HepG2 (cell line): Measurements from ENCODE around the gene TADA2B. TPM values are rescaled to one million over a fixed set of nuclear protein-coding genes. Genes with fewer than 3 reads are reported as not detected.
A peak's percentile ranks its signal among the peaks of the same experiment; 100 is the strongest.

Experiments used
- ATAD3A ChIP-seq: sonication (generic); formaldehyde crosslinking; IDR thresholded peaks from 2 replicates; pipeline ENCODE4 v1.4.0; 2020; ENCODE audit warnings: missing genetic modification reagents
- ATM ChIP-seq: fragments of 450-650 bp; IDR thresholded peaks from 2 replicates; pipeline ENCODE4 v1.7.1; 2017; ENCODE audit warnings: mild to moderate bottlenecking, borderline replicate concordance
- FOXK2 ChIP-seq: fragments of 450-650 bp; IDR thresholded peaks from 2 replicates; pipeline ENCODE4 v1.6.1; 2016
- FOXO1 ChIP-seq: sonication (generic); formaldehyde crosslinking; IDR thresholded peaks from 2 replicates; pipeline ENCODE4 v1.4.0; 2020; ENCODE audit warnings: missing genetic modification reagents
- GATAD2A ChIP-seq: IDR thresholded peaks from 2 replicates; pipeline ENCODE4 v1.6.1; 2016
- LCORL ChIP-seq, 2 experiments: fragments of 450-650 bp in 1 of 2; sonication (generic) in 1 of 2; formaldehyde crosslinking in 1 of 2; IDR thresholded peaks; 2 replicates each; pipeline versions ENCODE4 v1.5.0 to v1.6.1; 2017 to 2020; ENCODE audit warnings: antibody characterized with exemption in 1 of 2, missing genetic modification reagents in 1 of 2
- NFATC3 ChIP-seq: sonication (generic); formaldehyde crosslinking; IDR thresholded peaks from 2 replicates; pipeline ENCODE4 v1.5.1; 2020; ENCODE audit warnings: mild to moderate bottlenecking, missing genetic modification reagents
- NFKB2 ChIP-seq: sonication (generic); formaldehyde crosslinking; IDR thresholded peaks from 2 replicates; pipeline ENCODE4 v1.4.0; 2020; ENCODE audit warnings: missing genetic modification reagents, borderline replicate concordance
- SOX13 ChIP-seq, 3 experiments: fragments of 450-650 bp in 1 of 3; sonication (generic) in 1 of 3; formaldehyde crosslinking in 1 of 3; IDR thresholded peaks in 2 of 3; conservative IDR thresholded peaks in 1 of 3; 2 replicates each; pipeline versions ENCODE4 v1.5.0 to v1.6.1; 2016 to 2020; ENCODE audit warnings: antibody characterized with exemption in 1 of 3, mild to moderate bottlenecking in 1 of 3, missing compliant biosample characterization in 1 of 3, missing genetic modification reagents in 1 of 3, moderate library complexity in 1 of 3
- TSC22D2 ChIP-seq: sonication (generic); formaldehyde crosslinking; IDR thresholded peaks from 2 replicates; pipeline ENCODE4 v1.5.1; 2020; ENCODE audit warnings: missing genetic modification reagents, mild to moderate bottlenecking, borderline replicate concordance
- ZBTB42 ChIP-seq: sonication (generic); formaldehyde crosslinking; IDR thresholded peaks from 2 replicates; pipeline ENCODE4 v1.5.0; 2020; ENCODE audit warnings: mild to moderate bottlenecking, missing genetic modification reagents
- ZFAT ChIP-seq: sonication (generic); formaldehyde crosslinking; conservative IDR thresholded peaks from 2 replicates; pipeline ENCODE4 v1.8.1; 2023; ENCODE audit warnings: missing genetic modification reagents, inconsistent platforms
- ZMYM4 ChIP-seq: sonication (generic); formaldehyde crosslinking; IDR thresholded peaks from 2 replicates; pipeline ENCODE4 v1.8.1; 2023; ENCODE audit warnings: mild to moderate bottlenecking, missing genetic modification reagents
- ZNF205 ChIP-seq: IDR thresholded peaks from 2 replicates; pipeline ENCODE4 v1.6.1; 2018; ENCODE audit warnings: missing biosample characterization, missing genetic modification reagents
- ZNF33B ChIP-seq: sonication (generic); formaldehyde crosslinking; IDR thresholded peaks from 2 replicates; pipeline ENCODE4 v1.5.1; 2020; ENCODE audit warnings: mild to moderate bottlenecking, missing genetic modification reagents
- ZNF703 ChIP-seq: sonication (generic); formaldehyde crosslinking; IDR thresholded peaks from 2 replicates; pipeline ENCODE4 v1.5.1; 2020; ENCODE audit warnings: missing genetic modification reagents, mild to moderate bottlenecking, moderate library complexity, borderline replicate concordance
- ZNF766 ChIP-seq: sonication (generic); formaldehyde crosslinking; IDR thresholded peaks from 2 replicates; pipeline ENCODE4 v1.5.0; 2020; ENCODE audit warnings: missing genetic modification reagents, borderline replicate concordance
- ZNF776 ChIP-seq: sonication (generic); formaldehyde crosslinking; IDR thresholded peaks from 2 replicates; pipeline ENCODE4 v1.4.0; 2020; ENCODE audit warnings: mild to moderate bottlenecking, missing genetic modification reagents
- ZNF891 ChIP-seq: sonication (generic); formaldehyde crosslinking; IDR thresholded peaks from 2 replicates; pipeline ENCODE4 v1.5.0; 2020; ENCODE audit warnings: mild to moderate bottlenecking, missing genetic modification reagents
- ZSCAN21 ChIP-seq: sonication (generic); formaldehyde crosslinking; IDR thresholded peaks from 2 replicates; pipeline ENCODE4 v1.8.0; 2022; ENCODE audit warnings: mild to moderate bottlenecking, missing genetic modification reagents, moderate library complexity, borderline replicate concordance
- polyA plus RNA-seq, 8 experiments: library from polyadenylated mRNA; depleted of rRNA in 3 of 8; stranded (reverse) in 7 of 8; unstranded in 1 of 8; fragments of >200 nt; fragmentation: Illumina TruSeq in 4 of 8; extraction: Trizol in 4 of 8; gene quantifications; 2 replicates each; pipeline versions ENCODE4 v1.2.1 to v1.2.3, GENCODE V29; 2011 to 2016; ENCODE audit warnings: low read depth in 4 of 8, missing spikeins in 1 of 8, mixed read lengths in 1 of 8; ENCODE audit not compliant: insufficient read depth in 1 of 8
- total RNA-seq, 5 experiments: library from RNA; depleted of rRNA; stranded (reverse); fragments of >200 nt; fragmentation: Illumina TruSeq; extraction: Trizol; gene quantifications; 2 replicates each; pipeline ENCODE4 v1.2.3, GENCODE V29; 2016; ENCODE audit warnings: low read depth in 1 of 5
- TF ChIP-seq, protein P1 (sequence below): sonication (generic); formaldehyde crosslinking; IDR thresholded peaks from 2 replicates; pipeline ENCODE4 v1.4.0; 2020; ENCODE audit warnings: mild to moderate bottlenecking, missing genetic modification reagents
- TF ChIP-seq, protein P2 (sequence below): sonication (generic); formaldehyde crosslinking; IDR thresholded peaks from 2 replicates; pipeline ENCODE4 v1.5.0; 2020; ENCODE audit warnings: missing genetic modification reagents, mild to moderate bottlenecking, borderline replicate concordance
- TF ChIP-seq, protein P3 (sequence below): sonication (generic); formaldehyde crosslinking; IDR thresholded peaks from 2 replicates; pipeline ENCODE4 v1.5.0; 2020; ENCODE audit warnings: mild to moderate bottlenecking, missing genetic modification reagents, borderline replicate concordance

TADA2B gene
- total and polyA plus RNA-seq, 2 of the 13 experiments (the other 11 are each of a cell fraction or from before 2014, with no cell fraction given), result 4.6 to 8.9 TPM

DNA sequence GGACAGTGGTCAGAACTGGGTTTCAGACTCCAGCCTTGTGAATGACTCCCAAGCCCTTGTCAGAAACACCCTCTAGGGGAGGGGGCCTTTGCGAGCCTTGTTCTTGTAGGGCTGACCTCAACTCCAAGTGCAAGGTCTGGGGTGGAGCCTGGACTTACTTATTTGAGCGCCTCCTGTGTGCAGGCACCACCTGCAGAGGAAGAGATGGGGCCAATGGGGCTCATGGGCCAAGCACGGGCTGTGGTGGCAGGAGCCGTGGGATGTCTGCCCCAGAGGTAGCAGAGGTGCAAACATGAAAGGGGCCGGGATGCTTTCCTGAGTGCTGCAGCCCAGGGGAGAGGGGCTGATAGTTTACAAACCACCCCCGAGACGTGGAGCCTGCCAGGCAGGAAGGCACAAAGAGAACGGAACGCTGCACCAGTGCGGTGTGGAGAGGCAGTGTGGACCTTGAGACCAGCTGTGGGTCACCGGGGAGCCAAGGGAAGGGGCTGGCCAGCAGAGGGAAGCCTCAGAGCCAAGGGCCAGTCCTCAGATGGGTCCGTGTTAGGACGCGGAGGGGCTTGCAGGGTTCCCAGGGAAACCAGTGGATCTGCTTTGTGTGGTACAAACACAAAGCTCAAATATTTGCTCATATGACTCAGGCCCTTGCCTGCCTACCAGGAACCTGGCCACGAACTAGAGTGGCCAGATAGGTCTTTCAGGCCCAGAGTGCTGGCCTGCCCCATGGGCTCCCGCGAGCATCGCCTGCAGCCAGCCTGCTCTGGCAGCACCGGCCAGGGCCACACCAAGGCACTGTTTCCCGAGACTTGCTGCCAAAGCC is 8.7 kb upstream of the TADA2B start (continued):
- TF ChIP-seq, protein P1, sequence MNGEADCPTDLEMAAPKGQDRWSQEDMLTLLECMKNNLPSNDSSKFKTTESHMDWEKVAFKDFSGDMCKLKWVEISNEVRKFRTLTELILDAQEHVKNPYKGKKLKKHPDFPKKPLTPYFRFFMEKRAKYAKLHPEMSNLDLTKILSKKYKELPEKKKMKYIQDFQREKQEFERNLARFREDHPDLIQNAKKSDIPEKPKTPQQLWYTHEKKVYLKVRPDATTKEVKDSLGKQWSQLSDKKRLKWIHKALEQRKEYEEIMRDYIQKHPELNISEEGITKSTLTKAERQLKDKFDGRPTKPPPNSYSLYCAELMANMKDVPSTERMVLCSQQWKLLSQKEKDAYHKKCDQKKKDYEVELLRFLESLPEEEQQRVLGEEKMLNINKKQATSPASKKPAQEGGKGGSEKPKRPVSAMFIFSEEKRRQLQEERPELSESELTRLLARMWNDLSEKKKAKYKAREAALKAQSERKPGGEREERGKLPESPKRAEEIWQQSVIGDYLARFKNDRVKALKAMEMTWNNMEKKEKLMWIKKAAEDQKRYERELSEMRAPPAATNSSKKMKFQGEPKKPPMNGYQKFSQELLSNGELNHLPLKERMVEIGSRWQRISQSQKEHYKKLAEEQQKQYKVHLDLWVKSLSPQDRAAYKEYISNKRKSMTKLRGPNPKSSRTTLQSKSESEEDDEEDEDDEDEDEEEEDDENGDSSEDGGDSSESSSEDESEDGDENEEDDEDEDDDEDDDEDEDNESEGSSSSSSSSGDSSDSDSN (CRISPR knock-in tag), result peak; percentile 86
- TF ChIP-seq LCORL (IDR thresholded peaks at IDR 0.05) (no peak), LCORL (CRISPR knock-in tag; IDR thresholded peaks at IDR 0.05) (peak; percentile 48; the same call in 1 of the 2 replicates), ZFAT (CRISPR knock-in tag) (no peak), TSC22D2 (CRISPR knock-in tag) (no peak), ATM (no peak), NFATC3 (CRISPR knock-in tag) (no peak; the same call in 1 of the 2 replicates), ATAD3A (CRISPR knock-in tag) (no peak), FOXO1 (peak; percentile 30; the same call in 1 of the 2 replicates), ZNF33B (CRISPR knock-in tag) (peak; percentile 92), ZNF205 (CRISPR knock-in tag) (peak; percentile 64), ZNF891 (0 out of 2 replicates have a peak, but pooled peaks have one; percentile 61), ZMYM4 (CRISPR knock-in tag) (peak; percentile 45), FOXK2 (no peak), ZSCAN21 (CRISPR knock-in tag) (0 out of 2 replicates have a peak, but pooled peaks have one; percentile 30), NFKB2 (peak; percentile 67; the same call in 1 of the 2 replicates), ZBTB42 (CRISPR knock-in tag) (peak; percentile 88; the same call in 1 of the 2 replicates), ZNF776 (CRISPR knock-in tag) (no peak), ZNF703 (CRISPR knock-in tag) (no peak), SOX13 (IDR thresholded peaks at IDR 0.05) (peak; percentile 23; the same call in 1 of the 2 replicates), SOX13 (CRISPR knock-in tag; conservative IDR thresholded peaks at IDR 0.05 in 1 of 2, IDR thresholded peaks at IDR 0.05 in 1 of 2) (peak in 1 of 2 experiments; percentile 63; a peak in 1 of 4 replicates), ZNF766 (CRISPR knock-in tag) (0 out of 2 replicates have a peak, but pooled peaks have one; percentile 44), GATAD2A (CRISPR knock-in tag) (peak; percentile 84)
- TF ChIP-seq, protein P2, sequence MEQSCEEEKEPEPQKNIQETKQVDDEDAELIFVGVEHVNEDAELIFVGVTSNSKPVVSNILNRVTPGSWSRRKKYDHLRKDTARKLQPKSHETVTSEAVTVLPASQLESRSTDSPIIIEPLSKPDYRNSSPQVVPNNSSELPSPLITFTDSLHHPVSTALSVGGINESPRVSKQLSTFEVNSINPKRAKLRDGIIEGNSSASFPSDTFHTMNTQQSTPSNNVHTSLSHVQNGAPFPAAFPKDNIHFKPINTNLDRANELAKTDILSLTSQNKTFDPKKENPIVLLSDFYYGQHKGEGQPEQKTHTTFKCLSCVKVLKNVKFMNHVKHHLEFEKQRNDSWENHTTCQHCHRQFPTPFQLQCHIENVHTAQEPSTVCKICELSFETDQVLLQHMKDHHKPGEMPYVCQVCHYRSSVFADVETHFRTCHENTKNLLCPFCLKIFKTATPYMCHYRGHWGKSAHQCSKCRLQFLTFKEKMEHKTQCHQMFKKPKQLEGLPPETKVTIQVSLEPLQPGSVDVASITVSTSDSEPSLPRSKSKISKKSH, result peak; percentile 59; the same call in 1 of the 2 replicates
- TF ChIP-seq, protein P3, sequence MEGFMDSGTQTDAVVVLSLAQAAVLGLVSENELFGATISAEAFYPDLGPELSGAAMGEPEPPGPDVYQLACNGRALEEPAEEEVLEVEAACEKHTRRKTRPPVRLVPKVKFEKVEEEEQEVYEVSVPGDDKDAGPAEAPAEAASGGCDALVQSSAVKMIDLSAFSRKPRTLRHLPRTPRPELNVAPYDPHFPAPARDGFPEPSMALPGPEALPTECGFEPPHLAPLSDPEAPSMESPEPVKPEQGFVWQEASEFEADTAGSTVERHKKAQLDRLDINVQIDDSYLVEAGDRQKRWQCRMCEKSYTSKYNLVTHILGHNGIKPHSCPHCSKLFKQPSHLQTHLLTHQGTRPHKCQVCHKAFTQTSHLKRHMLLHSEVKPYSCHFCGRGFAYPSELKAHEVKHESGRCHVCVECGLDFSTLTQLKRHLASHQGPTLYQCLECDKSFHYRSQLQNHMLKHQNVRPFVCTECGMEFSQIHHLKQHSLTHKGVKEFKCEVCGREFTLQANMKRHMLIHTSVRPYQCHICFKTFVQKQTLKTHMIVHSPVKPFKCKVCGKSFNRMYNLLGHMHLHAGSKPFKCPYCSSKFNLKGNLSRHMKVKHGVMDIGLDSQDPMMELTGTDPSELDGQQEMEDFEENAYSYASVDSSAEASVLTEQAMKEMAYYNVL, result peak; percentile 32; the same call in 1 of the 2 replicates
